ENCODE measurements around the gene HOXB6. TPM values are rescaled to one million over a fixed set of nuclear protein-coding genes. Genes with fewer than 3 reads are reported as not detected.
A peak's percentile ranks its signal among the peaks of the same experiment; 100 is the strongest.

The HOXB6 gene
- total RNA-seq, 1 experiment from 2014 or later: 196 TPM

DNA sequence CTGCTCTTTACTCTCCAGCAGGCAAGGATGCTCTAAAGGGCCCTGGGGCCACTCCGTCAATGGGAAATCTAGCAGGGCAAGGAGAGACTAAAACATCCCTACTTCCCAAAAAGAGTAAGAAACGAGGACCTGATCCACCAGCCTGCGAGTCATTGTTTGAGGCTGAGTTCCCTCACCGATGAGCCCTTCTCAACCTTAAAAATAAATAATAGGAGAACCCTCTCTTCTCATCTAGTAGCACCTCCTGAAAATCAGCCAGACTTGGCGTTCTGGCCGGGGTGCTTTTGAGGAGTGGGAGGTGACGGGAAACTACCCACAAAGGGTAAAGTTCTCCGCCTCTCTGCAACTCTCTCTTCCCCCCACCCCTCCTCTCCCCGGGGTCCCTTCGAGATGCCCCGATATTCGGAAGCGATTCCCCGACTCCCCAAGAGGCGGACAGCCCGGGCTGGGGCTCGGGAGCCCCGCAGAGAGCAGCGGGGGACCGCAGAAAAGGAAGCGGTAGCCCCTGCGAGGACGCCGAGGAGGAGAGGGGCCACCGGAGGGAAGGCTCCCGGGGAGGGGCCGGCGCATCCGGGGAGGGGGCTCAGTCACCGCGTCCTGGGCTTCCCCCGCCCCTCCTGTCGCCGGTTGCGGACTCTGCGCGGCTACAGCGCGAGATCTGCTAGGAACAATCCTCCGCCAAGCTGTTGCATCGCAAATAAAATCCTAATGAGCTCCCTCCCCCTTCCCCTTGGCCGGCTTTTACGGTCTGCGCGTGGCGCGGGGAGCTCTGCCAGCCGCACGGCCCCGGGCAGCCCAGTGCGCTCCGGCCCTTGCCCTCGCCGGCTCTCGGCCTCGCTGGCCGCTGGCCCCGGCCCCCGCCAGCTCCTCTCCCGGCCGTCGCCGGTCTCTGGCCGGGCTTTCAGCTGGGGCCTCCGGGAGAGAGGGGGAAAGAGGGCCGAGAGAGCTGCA, 20.0 kb upstream of the HOXB6 start:
- peak overlapping the region; percentile 95 for H3K27ac ChIP-seq (ENCODE audit: low read length)
- no TSS peak for BruUV-seq (replicated peaks)
- H3K27me3 ChIP-seq (ENCODE audit: control insufficient read depth, insufficient read depth, low read length): no peaks in the 10 kb centered on the region
- in situ Hi-C loops (cut with HindIII; ENCODE audit: low pct_unique_long_range_greater_than_20kb, low sequenced_read_pairs) (no loop called here), intact Hi-C loops (cut with micrococcal nuclease; ENCODE audit: unreplicated experiment) (no loop called here)
- H3K36me3 ChIP-seq (ENCODE audit: control insufficient read depth, insufficient read depth, low read length): no peaks in the 10 kb centered on the region
- no peaks in the 10 kb centered on the region for H3K9me3 ChIP-seq (ENCODE audit: control insufficient read depth, insufficient read depth, low read depth, low read length)
- H3K4me1 ChIP-seq (ENCODE audit: control insufficient read depth, insufficient read depth, low read length): peaks cover 68% of the 10 kb centered on the region
- POLR2A ChIA-PET: interaction anchor here (0.5 to 1.0 kb wide), 7 partner anchors 8 to 547 kb away, joined by 3 to 5 read pairs (median 3); no protein-coding TSS in a partner anchor
- no peak for DNase-seq (ENCODE audit: low read depth, low spot score)
- peak overlapping the region; percentile 78 to 93 for H3K4me3 ChIP-seq (ENCODE audit: low read depth in 2 of 2, low read length in 2 of 2)
- peak; percentile 49 for ATAC-seq
- CTCF ChIA-PET: interaction anchor here (1.5 to 1.6 kb wide), 2 partner anchors 12 to 254 kb away, joined by 4 to 5 read pairs; no protein-coding TSS in a partner anchor
- peak; percentile 73 for TF ChIP-seq POLR2AphosphoS5 (IDR thresholded peaks at IDR 0.05; ENCODE audit: low read depth, low read length)
- TF ChIP-seq, protein P1, sequence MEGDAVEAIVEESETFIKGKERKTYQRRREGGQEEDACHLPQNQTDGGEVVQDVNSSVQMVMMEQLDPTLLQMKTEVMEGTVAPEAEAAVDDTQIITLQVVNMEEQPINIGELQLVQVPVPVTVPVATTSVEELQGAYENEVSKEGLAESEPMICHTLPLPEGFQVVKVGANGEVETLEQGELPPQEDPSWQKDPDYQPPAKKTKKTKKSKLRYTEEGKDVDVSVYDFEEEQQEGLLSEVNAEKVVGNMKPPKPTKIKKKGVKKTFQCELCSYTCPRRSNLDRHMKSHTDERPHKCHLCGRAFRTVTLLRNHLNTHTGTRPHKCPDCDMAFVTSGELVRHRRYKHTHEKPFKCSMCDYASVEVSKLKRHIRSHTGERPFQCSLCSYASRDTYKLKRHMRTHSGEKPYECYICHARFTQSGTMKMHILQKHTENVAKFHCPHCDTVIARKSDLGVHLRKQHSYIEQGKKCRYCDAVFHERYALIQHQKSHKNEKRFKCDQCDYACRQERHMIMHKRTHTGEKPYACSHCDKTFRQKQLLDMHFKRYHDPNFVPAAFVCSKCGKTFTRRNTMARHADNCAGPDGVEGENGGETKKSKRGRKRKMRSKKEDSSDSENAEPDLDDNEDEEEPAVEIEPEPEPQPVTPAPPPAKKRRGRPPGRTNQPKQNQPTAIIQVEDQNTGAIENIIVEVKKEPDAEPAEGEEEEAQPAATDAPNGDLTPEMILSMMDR (IDR thresholded peaks at IDR 0.05): no peak
- TF ChIP-seq SIN3A (IDR thresholded peaks at IDR 0.05; ENCODE audit: borderline replicate concordance, insufficient read depth, low read depth, low read length): peak; percentile 95
- TF ChIP-seq, protein P2, sequence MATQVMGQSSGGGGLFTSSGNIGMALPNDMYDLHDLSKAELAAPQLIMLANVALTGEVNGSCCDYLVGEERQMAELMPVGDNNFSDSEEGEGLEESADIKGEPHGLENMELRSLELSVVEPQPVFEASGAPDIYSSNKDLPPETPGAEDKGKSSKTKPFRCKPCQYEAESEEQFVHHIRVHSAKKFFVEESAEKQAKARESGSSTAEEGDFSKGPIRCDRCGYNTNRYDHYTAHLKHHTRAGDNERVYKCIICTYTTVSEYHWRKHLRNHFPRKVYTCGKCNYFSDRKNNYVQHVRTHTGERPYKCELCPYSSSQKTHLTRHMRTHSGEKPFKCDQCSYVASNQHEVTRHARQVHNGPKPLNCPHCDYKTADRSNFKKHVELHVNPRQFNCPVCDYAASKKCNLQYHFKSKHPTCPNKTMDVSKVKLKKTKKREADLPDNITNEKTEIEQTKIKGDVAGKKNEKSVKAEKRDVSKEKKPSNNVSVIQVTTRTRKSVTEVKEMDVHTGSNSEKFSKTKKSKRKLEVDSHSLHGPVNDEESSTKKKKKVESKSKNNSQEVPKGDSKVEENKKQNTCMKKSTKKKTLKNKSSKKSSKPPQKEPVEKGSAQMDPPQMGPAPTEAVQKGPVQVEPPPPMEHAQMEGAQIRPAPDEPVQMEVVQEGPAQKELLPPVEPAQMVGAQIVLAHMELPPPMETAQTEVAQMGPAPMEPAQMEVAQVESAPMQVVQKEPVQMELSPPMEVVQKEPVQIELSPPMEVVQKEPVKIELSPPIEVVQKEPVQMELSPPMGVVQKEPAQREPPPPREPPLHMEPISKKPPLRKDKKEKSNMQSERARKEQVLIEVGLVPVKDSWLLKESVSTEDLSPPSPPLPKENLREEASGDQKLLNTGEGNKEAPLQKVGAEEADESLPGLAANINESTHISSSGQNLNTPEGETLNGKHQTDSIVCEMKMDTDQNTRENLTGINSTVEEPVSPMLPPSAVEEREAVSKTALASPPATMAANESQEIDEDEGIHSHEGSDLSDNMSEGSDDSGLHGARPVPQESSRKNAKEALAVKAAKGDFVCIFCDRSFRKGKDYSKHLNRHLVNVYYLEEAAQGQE (IDR thresholded peaks at IDR 0.05; ENCODE audit: insufficient read depth in 1 of 2, low read depth in 2 of 2, low read length in 1 of 2): no peak

DNA sequence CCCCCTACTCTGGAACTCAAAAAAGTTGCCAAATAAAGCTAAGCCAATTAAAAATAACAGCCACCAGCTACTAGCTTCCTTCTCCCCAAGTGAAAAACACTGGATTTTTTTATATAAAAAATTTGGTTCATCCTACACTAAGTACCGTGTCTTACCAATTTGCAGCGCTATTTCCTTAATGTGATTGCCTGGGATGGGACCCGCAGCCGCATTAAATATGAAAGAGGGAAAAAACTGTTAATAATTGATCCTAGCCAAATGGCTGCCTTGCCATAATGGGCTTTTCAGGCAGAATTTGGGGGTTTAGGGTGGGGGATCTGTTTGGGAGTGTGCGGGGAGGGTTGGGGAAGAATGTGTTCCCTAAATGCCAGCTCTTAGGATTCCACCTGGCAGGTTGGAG, 19.3 kb upstream of the HOXB6 start:
- intact Hi-C loops (cut with micrococcal nuclease; ENCODE audit: unreplicated experiment): no loop called here
- TF ChIP-seq TCF7L2 (IDR thresholded peaks at IDR 0.05; ENCODE audit: low read depth, low read length) (no peak), SIN3A (IDR thresholded peaks at IDR 0.05; ENCODE audit: borderline replicate concordance, insufficient read depth, low read depth, low read length) (no peak), POLR2AphosphoS5 (IDR thresholded peaks at IDR 0.05; ENCODE audit: low read depth, low read length) (no peak)
- TF ChIP-seq, protein P2 (IDR thresholded peaks at IDR 0.05; ENCODE audit: insufficient read depth in 1 of 2, low read depth in 2 of 2, low read length in 1 of 2): no peak
- TF ChIP-seq, protein P1 (IDR thresholded peaks at IDR 0.05): no peak
- Histone ChIP-seq H3K36me3 (ENCODE audit: control insufficient read depth, insufficient read depth, low read length) (no peaks in the 10 kb centered on the region), H3K27ac (ENCODE audit: low read length) (peak overlapping the region; percentile 95), H3K9me3 (ENCODE audit: control insufficient read depth, insufficient read depth, low read depth, low read length) (no peaks in the 10 kb centered on the region), H3K27me3 (ENCODE audit: control insufficient read depth, insufficient read depth, low read length) (no peaks in the 10 kb centered on the region), H3K4me1 (ENCODE audit: control insufficient read depth, insufficient read depth, low read length) (peaks cover 70% of the 10 kb centered on the region), H3K4me3 (ENCODE audit: low read depth in 2 of 2, low read length in 2 of 2) (peak overlapping the region; percentile 78 to 93)
- DNase-seq (ENCODE audit: low read depth, low spot score) (no peak), ATAC-seq (no peak)
- ChIA-PET POLR2A (no interaction called here), CTCF (interaction anchor here (0.5 to 1.5 kb wide), 2 partner anchors 13 to 43 kb away, joined by 3 to 4 read pairs; no protein-coding TSS in a partner anchor)
- in situ Hi-C loops (cut with HindIII; ENCODE audit: low pct_unique_long_range_greater_than_20kb, low sequenced_read_pairs): no loop called here
- no TSS peak for BruUV-seq (replicated peaks)
